Gastrocnemius medialis (tissue), 4 donors: ENCODE measurements around the gene CCDC92B.

ENCODE experiments used
- POLR2A ChIP-seq, 2 donors: fragments of 450-650 bp; IDR thresholded peaks; one replicate each; pipeline ENCODE4 v1.6.1; 2017; ENCODE audit warnings: antibody characterized with exemption in 2 of 2, mild to moderate bottlenecking in 2 of 2, moderate library complexity in 2 of 2
- TF ChIP-seq, protein P1 (sequence below), 5 experiments: fragments of 450-650 bp in 3 of 5; fragments of 200-600 bp in 2 of 5; sonication (generic) in 2 of 5; IDR thresholded peaks in 4 of 5; conservative IDR thresholded peaks in 1 of 5; 1 replicate in 4 of 5; 2 replicates in 1 of 5; pipeline ENCODE4 v1.5.1; 2016 to 2019; ENCODE audit warnings: antibody characterized with exemption in 5 of 5, mild to moderate bottlenecking in 3 of 5, moderate library complexity in 3 of 5

DNA sequence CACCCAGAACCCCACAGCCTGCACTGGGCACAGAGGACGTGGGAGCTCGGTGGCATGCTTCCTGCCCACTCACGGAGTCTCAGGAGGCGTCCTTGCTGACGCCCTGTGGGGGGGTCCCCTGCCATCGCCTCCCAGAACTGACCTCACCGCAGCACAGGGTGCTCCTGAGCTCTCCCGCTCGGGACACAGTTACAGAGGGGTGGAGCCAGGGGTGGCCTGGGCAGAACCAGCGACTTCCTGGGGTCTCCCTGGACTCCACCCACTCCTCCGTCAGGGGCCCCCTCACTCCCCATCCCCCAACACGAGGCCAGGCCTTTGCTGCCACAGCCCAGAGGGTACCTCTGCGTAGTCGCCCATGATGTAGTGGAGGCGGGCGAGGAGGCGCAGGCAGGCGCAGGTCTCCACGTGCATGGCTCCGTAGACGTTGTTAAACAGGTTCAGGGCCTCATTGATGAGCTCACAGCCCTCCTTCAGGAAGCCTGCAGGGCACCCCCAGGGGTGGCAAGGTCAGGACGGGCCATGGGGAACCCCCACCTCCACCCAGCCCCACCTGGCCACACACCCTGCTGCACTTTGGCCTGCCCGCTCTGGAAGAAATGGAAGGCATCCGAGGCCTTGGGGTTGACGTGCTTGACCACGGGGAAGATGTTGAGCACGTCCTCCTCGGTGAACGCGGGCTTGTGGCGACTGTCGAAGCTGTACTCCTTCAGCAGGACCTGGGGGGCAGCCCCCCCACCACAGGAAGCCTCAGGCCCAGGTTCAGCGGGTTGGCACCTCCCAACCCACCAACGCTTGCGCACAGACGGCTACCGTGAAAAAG lies 55.7 kb downstream of the CCDC92B start:
- TF ChIP-seq, protein P1, sequence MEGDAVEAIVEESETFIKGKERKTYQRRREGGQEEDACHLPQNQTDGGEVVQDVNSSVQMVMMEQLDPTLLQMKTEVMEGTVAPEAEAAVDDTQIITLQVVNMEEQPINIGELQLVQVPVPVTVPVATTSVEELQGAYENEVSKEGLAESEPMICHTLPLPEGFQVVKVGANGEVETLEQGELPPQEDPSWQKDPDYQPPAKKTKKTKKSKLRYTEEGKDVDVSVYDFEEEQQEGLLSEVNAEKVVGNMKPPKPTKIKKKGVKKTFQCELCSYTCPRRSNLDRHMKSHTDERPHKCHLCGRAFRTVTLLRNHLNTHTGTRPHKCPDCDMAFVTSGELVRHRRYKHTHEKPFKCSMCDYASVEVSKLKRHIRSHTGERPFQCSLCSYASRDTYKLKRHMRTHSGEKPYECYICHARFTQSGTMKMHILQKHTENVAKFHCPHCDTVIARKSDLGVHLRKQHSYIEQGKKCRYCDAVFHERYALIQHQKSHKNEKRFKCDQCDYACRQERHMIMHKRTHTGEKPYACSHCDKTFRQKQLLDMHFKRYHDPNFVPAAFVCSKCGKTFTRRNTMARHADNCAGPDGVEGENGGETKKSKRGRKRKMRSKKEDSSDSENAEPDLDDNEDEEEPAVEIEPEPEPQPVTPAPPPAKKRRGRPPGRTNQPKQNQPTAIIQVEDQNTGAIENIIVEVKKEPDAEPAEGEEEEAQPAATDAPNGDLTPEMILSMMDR (IDR thresholded peaks at IDR 0.05 in 4 of 5, conservative IDR thresholded peaks at IDR 0.05 in 1 of 5) = no peak
- TF ChIP-seq POLR2A (IDR thresholded peaks at IDR 0.05) = no peak
